GM12891 (cell line): ENCODE data around the gene EPB41L4A.

ENCODE experiments used
- PAX5 ChIP-seq: IDR thresholded peaks from 2 replicates; pipeline ENCODE4 v1.6.1; 2011; ENCODE audit warnings: low read length, moderate library complexity, mild to moderate bottlenecking; ENCODE audit not compliant: insufficient read depth, severe bottlenecking
- POLR2A ChIP-seq: IDR thresholded peaks from 2 replicates; pipeline ENCODE4 v1.6.1; 2011; ENCODE audit warnings: low read depth, low read length, control low read depth
- POLR2AphosphoS5 ChIP-seq: IDR thresholded peaks from 2 replicates; pipeline ENCODE4 v1.6.1; 2011; ENCODE audit warnings: low read depth, low read length, control low read depth
- POU2F2 ChIP-seq: IDR thresholded peaks from 2 replicates; pipeline ENCODE4 v1.6.1; 2011; ENCODE audit warnings: low read depth, mild to moderate bottlenecking, control low read depth, low read length, moderate library complexity
- SPI1 ChIP-seq: IDR thresholded peaks from 2 replicates; pipeline ENCODE4 v1.6.1; 2011; ENCODE audit warnings: low read depth, low read length, control low read depth
- TAF1 ChIP-seq: IDR thresholded peaks from 2 replicates; pipeline ENCODE4 v1.6.1; 2011; ENCODE audit warnings: low read depth, low read length, control low read depth

GRCh38 chr5:112353678-112354077 is 65.4 kb downstream of the EPB41L4A start:
- no peak for TF ChIP-seq POLR2AphosphoS5
- no peak for TF ChIP-seq TAF1
- no peak for TF ChIP-seq POLR2A
- TF ChIP-seq PAX5 = no peak
- no peak for TF ChIP-seq SPI1
- TF ChIP-seq POU2F2 = no peak
